Renal cortex interstitium (tissue), 11 donors: ENCODE results near the gene TOR4A. TPM values are rescaled to one million over a fixed set of nuclear protein-coding genes. Genes with fewer than 3 reads are reported as not detected.
"Not testable (repeated sequence)": the region's sequence is repeated elsewhere in the genome, so short reads cannot be mapped to it uniquely, and the experiment has no call there.

ENCODE experiments used
- DNase-seq, 11 donors: peaks; one replicate each; pipeline ENCODE4 v3.0.0-alpha.2; 2013; ENCODE audit warnings: low read depth in 9 of 11, low spot score in 4 of 11; ENCODE audit errors: extremely low read depth in 1 of 11
- polyA plus RNA-seq, 3 donors: library from polyadenylated mRNA; unstranded; fragments of 120-200 nt; gene quantifications; one replicate each; pipeline ENCODE4 v1.2.1, GENCODE V29; 2013; ENCODE audit not compliant: insufficient read length in 3 of 3

Gene TOR4A
- polyA plus RNA-seq, 3 donors: 4.4 to 8.9 (median 6.3) TPM

DNA sequence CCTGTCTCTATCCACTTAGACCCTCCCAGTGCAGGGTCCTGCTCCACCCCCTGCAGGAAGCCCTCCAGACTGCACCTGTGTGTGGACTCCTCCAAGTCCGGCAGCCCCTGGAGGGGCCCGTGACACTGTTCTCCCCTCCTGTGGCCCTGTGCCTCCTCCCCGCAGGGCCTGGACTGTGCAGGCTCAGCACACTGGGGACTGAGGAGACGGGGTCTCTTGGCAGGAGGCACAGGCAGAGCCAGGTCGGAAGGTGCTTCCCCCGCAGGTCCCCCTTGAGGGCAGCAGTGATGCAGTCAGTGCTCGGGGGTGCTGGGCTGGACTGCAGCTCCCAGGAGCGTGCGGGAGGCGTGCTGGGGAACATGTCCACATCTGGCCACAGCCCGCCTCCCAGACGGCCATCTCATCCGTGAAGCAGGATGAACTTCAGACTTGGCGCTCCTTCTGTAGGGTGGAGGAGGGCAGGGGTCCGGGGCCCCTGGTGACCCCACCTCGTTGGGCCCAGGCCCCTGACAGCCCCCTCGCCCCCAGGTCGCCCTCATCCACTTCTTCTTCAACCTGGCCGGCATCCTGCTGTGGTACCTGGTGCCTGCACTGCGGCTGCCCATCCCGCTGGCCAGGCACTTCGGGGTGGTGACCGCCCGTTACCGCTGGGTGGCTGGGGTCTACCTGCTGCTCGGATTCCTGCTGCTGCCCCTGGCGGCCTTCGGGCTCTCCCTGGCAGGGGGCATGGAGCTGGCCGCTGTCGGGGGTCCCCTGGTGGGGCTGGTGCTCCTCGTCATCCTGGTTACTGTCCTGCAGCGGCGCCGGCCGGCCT, 41.9 kb upstream of the TOR4A start:
- no peak for DNase-seq

DNA sequence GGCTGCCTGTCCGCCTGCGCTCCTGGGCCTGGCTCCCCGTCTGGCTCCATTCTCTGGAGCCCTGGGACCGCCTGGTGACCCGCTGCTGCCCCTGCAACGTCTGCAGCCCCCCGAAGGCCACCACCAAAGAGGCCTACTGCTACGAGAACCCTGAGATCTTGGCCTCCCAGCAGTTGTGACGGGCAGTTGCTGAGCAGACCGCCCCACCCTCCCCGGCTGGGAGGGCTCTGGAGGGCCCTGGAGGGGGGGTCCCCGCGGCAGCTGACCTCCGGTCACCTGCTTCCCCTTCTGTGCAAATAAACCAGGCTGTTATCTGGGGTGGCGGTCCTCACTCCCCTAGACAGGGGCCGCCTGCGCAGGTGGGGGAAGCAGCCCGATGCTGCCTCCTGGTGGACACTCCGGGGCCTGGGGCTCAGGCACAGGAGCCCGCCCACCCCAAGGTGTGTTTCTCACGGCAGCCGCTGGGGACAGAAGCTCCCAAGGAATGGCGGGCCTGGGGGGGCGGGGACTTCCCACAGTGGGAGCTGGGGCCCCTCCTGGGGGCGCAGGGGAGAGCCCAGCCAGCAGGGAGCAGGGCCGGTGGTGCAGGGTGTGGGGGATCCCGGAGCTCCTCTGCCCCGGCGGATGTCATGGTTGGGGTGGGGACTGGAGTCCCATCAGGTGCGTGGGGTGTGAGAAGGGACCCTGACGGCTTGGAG, 41.1 kb upstream of the TOR4A start:
- peak in 8 of 11 donors; percentile 59 to 86 (median 76) for DNase-seq

- DNase-seq: no peak
These were observed 40.5 kb upstream of the TOR4A start for GRCh38 chr9:137236936-137237421.

GRCh38 chr9:137237759-137238726, 39.5 kb upstream of the TOR4A start:
- no peak for DNase-seq

GRCh38 chr9:137239541-137240200, 37.9 kb upstream of the TOR4A start:
- DNase-seq: not testable (repeated sequence)

DNA sequence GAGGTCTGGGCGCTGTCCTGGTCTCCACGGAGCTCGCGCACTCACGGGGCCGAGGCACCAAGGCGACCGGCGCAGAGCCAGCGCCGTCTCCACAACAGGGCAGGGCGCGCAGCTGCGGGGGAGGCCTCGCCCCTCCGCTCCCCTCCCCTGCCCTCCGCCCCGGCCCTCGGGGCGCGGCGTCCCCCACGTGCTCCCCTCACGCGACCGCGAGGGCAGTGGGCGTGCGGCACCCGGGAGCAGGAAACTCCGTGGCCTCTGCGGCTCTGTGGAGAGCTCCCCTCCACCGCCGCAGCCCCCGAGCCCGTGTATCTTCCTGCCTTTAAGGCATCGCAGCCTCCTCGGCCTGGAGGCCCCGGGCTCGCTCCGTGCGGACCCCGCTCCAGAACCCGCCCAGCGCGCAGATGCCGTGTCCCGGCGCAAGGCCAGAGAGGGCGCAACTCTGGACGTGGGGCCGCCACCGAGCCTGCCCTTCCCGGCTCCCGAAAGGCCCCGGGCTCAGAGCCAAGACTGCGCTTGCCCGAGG, 37.1 kb upstream of the TOR4A start:
- peak in 7 of 11 donors; percentile 53 to 72 (median 61) for DNase-seq

- DNase-seq: peak; percentile 98 to 100 (median 99)
These were observed 36.6 kb upstream of the TOR4A start, which contains the start of gene TUBB4B for GRCh38 chr9:137240841-137241489. TSS of gene TUBB4B (plus strand) at chr9:137241287. CDS start at chr9:137241361, 74 bp downstream.

GRCh38 chr9:137241490-137242268, 35.8 kb upstream of the TOR4A start:
- no peak for DNase-seq

GRCh38 chr9:137242269-137243203, 35.0 kb upstream of the TOR4A start:
- no peak for DNase-seq

DNA sequence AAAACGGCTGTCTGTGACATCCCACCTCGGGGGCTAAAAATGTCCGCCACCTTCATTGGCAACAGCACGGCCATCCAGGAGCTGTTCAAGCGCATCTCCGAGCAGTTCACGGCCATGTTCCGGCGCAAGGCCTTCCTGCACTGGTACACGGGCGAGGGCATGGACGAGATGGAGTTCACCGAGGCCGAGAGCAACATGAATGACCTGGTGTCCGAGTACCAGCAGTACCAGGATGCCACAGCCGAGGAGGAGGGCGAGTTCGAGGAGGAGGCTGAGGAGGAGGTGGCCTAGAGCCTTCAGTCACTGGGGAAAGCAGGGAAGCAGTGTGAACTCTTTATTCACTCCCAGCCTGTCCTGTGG, 34.3 kb upstream of the TOR4A start:
- DNase-seq: not testable (repeated sequence)

- no peak for DNase-seq
These were observed 33.7 kb upstream of the TOR4A start for GRCh38 chr9:137243626-137244485.

- no peak for DNase-seq
These were observed 32.8 kb upstream of the TOR4A start for GRCh38 chr9:137244486-137245449.

DNA sequence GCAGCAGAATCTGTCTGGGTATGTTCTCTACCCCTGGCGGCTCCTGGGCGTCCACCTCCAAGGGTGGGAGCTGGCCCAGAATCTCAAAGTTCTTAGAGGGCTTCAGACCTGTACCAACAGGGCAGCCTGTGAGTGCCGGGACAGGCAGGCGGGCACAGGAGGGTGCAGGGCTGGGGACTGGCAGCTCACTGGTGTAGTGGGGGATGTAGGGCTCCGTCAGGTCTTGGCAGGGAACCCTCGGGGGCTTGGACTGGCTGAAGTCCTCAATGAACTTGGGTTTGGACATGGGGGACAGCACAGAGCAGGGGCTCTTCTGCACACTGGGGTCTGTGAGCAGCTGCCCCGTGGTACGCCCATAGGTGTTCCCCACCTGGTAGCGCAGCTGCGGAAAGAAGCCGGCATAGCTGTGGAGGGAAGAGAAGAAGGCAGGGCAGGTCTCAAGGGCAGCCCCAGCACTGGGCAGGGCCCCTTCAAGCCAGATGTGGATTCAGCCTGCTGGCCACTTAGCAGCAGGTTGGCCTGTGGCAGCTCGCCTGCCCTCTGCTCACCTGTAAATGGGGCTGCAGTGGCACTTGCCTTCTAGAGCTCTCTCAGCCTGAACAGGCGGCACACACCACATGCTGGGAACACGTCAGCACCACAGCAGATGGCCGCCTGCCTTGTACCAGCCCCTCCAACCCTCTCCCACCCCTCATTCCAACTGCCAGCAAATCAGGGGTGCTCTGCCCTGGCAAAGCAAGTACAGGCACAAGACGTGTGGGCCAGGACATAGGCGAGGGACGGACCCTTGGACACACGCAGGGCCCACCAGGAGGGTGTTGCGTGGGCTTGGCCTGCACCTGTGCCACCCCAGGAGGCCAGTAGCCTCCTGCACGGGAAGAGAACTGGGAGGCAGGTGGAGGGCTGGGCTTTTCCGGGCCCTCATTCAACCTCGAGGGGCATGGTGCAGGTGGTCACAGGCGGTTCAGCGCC, 31.8 kb upstream of the TOR4A start:
- DNase-seq: no peak
